GM19193 (cell line): Measurements from ENCODE around the gene ASIP.

Experiments
- POLR2A ChIP-seq: IDR thresholded peaks from 4 replicates; pipeline ENCODE4 v1.6.1; 2011; ENCODE audit not compliant: insufficient read depth, insufficient read length; ENCODE audit errors: extremely low read depth

The ASIP gene

GRCh38 chr20:34240693-34241615, at the start of gene ASIP:
Gene ASIP, plus strand, starts transcription at chr20:34241423. Its CDS starts 18,952 bp downstream, at chr20:34260375.
- TF ChIP-seq POLR2A: no peak

GRCh38 chr20:34193051-34193450, 48.2 kb upstream of the ASIP start:
- no peak for TF ChIP-seq POLR2A

DNA sequence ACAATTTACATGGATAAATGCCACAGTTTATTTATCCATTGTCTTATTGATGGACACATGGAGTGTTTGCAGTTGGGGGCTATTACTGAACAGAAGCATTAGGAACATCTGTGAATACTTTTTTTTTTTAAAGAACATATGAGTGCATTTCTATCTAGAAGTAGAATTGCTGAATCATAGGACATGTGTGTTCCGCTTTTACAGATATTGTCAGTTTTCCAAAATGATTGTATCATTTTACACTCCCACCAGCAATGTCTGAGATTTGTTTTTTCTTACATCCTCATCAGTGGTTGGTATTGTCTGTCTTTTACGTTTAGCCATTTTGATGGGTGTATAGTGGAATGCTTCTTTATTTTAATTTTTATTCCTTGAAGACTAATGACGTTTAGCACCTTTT, 42.0 kb upstream of the ASIP start:
- no peak for TF ChIP-seq POLR2A

GRCh38 chr20:34200023-34200422, 41.2 kb upstream of the ASIP start:
- no peak for TF ChIP-seq POLR2A

DNA sequence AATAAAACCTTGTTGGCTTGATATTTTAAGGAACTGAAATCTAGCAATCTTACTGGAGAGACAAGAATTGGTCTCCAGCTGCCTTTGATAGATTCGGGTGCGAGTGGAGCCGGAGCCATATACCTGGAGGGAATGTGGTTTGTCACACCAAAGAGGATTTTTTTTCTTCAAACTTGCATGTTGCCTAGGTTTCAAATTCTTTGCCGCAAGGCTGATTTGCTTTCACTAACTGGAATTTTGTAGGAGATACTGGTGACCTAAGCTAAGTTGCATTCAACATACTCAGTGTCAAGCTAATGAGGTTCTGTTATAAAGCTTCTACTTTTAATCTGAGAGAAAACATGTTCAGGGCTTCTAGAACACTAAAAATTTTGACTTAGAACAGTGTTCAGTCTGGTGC, 39.7 kb upstream of the ASIP start:
- no peak for TF ChIP-seq POLR2A

DNA sequence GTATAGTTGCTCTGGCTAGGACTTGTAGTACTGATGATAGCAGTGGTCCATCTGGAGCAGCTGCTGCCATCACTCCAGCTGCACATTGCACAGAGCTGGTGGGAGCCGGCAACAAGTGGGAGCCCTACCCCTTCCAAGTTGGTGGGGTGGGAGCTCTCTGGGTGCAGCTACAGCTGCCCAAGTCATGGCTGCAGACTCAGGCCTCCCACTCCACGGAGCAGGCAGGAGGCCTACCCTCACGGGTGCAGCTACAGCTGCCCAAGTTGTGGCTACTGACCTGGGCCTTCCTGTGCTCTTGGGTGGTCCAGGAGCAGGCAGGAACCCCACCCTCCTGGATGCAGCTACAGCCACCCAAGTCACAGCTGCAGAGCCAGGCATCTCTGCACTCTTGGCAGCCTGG, 32.1 kb upstream of the ASIP start:
- no peak for TF ChIP-seq POLR2A

DNA sequence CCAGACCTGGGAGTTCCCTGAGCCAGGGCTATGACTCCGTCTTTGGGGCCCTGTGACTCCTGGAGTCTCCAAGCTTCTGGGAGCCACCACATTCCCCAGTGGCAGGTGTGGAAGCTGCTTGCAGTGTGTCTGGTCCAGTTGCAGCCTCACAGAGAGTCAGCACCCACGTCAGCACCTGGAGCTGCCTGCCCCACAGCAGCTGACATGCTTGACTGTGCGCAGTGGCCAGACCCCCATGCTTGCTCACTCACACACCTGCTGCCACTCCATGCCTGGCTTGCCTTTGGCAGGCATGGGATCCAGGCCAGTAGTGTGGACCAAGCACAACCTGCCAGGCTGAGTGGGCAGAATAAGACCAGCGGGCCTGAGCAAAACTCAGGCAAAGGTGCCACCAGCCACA, 31.0 kb upstream of the ASIP start:
- TF ChIP-seq POLR2A: no peak

GRCh38 chr20:34211591-34211990, 29.6 kb upstream of the ASIP start:
- no peak for TF ChIP-seq POLR2A

DNA sequence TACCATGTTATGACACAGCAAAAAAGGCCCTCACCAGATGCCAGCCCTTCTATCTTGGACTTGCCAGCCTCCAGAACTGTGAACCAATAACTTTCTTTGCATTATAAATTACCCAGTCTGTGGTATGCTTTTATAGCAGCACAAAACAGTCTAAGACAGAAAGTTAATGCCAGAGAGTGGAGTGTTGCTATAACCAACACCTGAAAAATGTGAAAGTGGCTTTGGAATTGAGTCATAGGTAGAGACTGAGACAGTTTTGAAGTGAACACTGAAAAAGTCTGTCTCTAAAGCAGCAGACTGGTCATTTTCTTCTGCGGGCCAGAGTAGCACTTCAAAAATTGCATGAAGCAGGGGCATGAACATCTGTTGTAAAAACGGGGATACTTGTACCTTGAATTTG, 28.0 kb upstream of the ASIP start:
- TF ChIP-seq POLR2A: no peak

GRCh38 chr20:34215711-34216381, 25.4 kb upstream of the ASIP start:
- TF ChIP-seq POLR2A: no peak

DNA sequence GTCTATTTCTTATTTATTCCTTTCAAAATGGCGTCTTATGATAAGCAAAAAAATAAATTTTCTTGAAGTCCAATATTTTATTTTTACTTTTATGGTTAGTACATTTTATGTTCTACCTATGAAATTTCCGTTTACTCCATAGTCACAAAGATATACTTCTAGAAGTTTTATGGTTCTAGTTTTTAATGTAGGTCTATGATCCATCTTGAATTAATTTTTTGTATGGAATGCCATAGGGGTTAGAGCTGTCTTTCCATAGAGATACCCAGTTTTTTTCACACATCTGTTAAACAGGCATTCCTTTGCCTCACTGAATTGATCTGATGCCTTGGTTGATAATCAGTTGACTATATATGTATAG, 24.9 kb upstream of the ASIP start:
- TF ChIP-seq POLR2A: no peak

DNA sequence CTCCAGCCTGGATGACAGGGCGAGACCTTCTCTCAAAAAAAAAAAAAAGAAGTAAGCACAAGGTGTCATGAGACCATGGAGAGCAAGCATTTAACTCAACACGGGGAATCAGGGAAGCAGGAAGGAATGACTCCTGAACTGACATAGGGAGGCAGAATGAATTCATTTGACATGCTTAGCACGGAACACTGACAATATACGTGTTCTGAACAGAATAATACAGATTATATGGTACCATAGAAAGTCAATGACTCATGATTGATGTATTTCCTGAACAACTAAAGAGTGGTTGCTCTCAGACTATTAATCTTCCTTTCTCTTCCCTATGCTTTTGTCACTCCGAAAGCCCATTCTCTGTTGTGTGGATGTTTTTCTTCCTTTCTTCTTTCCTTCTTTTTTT, 20.7 kb upstream of the ASIP start:
- no peak for TF ChIP-seq POLR2A

DNA sequence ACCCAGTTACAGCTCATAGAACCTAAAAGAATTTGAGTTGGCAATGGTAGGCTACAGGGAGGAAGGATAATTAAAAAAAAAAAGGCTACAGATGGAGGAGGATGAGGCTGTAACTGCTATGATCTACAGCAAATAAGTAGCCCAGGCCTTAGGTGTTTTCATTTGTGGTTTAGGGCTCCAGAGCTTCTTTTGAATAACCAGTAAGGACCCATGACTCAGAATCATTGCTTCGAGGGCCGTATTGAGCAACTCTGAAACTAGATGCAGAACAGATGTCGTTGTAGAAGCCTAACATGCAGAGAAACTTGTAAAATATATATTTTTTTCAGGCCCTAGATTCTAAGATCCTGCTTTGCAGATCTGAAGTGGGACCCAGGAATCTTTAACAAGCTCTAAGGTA, 19.0 kb upstream of the ASIP start:
- TF ChIP-seq POLR2A: no peak

DNA sequence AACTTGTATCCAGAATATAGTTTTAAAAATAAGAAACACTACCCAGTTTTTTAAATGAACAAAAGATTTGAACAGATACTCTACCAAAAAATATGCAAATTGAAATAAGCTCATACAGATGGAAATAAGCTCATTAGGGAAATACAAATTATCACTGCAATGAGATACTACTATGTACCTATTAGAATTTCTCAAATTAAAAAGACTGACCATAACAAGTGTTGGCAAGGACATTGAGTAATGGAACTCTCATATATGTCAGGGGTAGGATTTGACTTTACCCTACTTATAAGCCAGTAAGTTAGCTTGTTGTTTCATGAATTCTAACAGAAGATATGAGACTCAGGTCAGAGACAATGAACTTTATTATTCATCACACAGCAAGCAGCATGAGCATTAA, 9.6 kb upstream of the ASIP start:
- TF ChIP-seq POLR2A: no peak

- TF ChIP-seq POLR2A: no peak
These were observed 8.6 kb upstream of the ASIP start for GRCh38 chr20:34232494-34233087.

DNA sequence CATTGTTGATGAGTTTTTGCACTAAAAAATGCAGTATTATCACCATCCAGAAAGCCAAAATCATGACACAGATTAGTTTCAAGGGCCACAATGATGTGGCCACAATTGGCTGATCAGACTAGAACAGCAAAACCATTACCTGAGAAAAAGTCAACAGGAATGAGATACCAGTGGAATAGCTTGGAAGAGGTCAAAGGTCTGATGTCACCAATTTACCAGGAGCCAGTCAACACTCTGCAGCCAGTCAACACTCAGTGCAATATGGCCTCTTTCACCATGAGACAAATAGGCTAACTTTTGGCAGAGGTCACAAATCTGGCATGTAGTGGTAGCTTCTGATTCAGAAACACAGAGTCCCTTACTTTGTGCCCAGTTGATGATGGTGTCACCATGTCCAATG, 7.5 kb upstream of the ASIP start:
- no peak for TF ChIP-seq POLR2A

DNA sequence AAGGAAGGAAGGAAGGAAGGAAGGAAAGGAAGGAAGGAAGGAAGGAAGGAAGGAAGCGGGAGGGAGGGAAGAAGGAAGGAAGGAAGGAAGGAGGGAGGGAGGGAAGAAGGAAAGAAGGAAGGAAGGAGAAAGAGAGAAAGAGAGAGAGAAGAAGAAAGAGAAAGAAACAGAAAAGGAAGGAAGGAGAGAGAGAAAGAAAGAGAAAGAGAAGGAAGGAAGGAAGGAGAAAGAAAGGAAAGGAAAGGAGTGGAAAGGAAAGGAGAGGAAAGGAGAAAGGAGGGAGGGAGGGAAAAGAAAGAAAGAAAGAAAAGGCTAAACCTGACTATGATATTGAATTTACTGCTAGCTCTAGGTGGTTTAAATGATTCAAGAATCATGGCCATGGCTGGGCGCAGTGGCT, 5.3 kb upstream of the ASIP start:
- TF ChIP-seq POLR2A: no peak

DNA sequence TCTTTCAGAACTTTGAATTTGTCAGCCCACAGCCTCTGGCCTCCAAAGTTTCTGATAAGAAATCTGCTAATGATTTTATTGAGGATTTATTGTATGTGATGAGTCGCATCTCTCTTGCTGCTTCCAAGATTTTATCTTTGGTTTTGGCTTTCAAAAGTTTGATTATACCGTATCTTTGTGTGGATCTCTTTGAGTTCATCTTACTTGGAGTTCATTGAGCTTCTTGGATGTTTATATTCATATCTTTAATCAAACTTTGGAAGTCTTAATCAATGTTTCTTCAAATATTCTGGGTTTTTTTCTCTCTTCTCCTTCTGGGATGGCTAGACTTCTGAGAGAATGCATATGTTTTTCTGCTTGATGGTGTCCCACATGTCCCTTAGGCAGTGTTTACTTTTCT, 3.3 kb upstream of the ASIP start:
- no peak for TF ChIP-seq POLR2A
